PFSK-1 (cell line): ENCODE results near the gene USE1.

Experiments used
- FOXP2 ChIP-seq: optimal IDR thresholded peaks from 2 replicates; pipeline ENCODE3; 2011; ENCODE audit warnings: borderline replicate concordance, control low read depth, inconsistent platforms; ENCODE audit not compliant: insufficient read depth; ENCODE audit errors: extremely low read length, extremely low read depth
- POLR2AphosphoS5 ChIP-seq: IDR thresholded peaks from 2 replicates; pipeline ENCODE4 v1.6.1; 2012; ENCODE audit warnings: low read depth, mild to moderate bottlenecking, control low read depth, low read length, moderate library complexity
- REST ChIP-seq, 2 experiments: IDR thresholded peaks; 2 replicates each; pipeline versions ENCODE4 v1.6.1 to v1.8.0; 2011 to 2012; ENCODE audit warnings: low read depth in 2 of 2, low read length in 2 of 2, control low read depth in 1 of 2, inconsistent platforms in 1 of 2, mild to moderate bottlenecking in 1 of 2, moderate library complexity in 1 of 2; ENCODE audit not compliant: insufficient read depth in 1 of 2
- SIN3A ChIP-seq: IDR thresholded peaks from 2 replicates; pipeline ENCODE4 v1.6.1; 2012; ENCODE audit warnings: mild to moderate bottlenecking, low read length, moderate library complexity, borderline replicate concordance; ENCODE audit not compliant: insufficient read depth
- TAF1 ChIP-seq: IDR thresholded peaks from 2 replicates; pipeline ENCODE4 v1.6.1; 2012; ENCODE audit warnings: low read length, control low read depth, borderline replicate concordance; ENCODE audit not compliant: insufficient read depth

The USE1 gene

GRCh38 chr19:17232258-17232657 is 17.1 kb downstream of the USE1 start:
- TF ChIP-seq SIN3A (no peak), POLR2AphosphoS5 (no peak), REST (IDR thresholded peaks at IDR 0.05; ENCODE audit: insufficient read depth in 1 of 2, low read depth in 2 of 2, low read length in 2 of 2) (no peak), FOXP2 (no peak), TAF1 (no peak)

GRCh38 chr19:17234911-17235299 is 19.7 kb downstream of the USE1 start:
- peak; percentile 70; the same call in 1 of the 2 replicates for TF ChIP-seq POLR2AphosphoS5
- 0 out of 2 replicates have a peak, but pooled peaks have one; percentile 50 for TF ChIP-seq TAF1
- TF ChIP-seq REST (IDR thresholded peaks at IDR 0.05; ENCODE audit: insufficient read depth in 1 of 2, low read depth in 2 of 2, low read length in 2 of 2), result no peak

GRCh38 chr19:17235300-17235970 is 20.3 kb downstream of the USE1 start:
- TF ChIP-seq REST (IDR thresholded peaks at IDR 0.05; ENCODE audit: insufficient read depth in 1 of 2, low read depth in 2 of 2, low read length in 2 of 2) (no peak), POLR2AphosphoS5 (no peak), SIN3A (no peak)

- TF ChIP-seq SIN3A (no peak), POLR2AphosphoS5 (peak; percentile 77; the same call in 1 of the 2 replicates), REST (IDR thresholded peaks at IDR 0.05; ENCODE audit: insufficient read depth in 1 of 2, low read depth in 2 of 2, low read length in 2 of 2) (no peak), FOXP2 (peak; percentile 6), TAF1 (peak; percentile 50; the same call in 1 of the 2 replicates)
Measured at GRCh38 chr19:17235971-17236777, 21.0 kb downstream of the USE1 start.
